ENCODE measurements around the gene TP53BP1.

TP53BP1 gene

DNA sequence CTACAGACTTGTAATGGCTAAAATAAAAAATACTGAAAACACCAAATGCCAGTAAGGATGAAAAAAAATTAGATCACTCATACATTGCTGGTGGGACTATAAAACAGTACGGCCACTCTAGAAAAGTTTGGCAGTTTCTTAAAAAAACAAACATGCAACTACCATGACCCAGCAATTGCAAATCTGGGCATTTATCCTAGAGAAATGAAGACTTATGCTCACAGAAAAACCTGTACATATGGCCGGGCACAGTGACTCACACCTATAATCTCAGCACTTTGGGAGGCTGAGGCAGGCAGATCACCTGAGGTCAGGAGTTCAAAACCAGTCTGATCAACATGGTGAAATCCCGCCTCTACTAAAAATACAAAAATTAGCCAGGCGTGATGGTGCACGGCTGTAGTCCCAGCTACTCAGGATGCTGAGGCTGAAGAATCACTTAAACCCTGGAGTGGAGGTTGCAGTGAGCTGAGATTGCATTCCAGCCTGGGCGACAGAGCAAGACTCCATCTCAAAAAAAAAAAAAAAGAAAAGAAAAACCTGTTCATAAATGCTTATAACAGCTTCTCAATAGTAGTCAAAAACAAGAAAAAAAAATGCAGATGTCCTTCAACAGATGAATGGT, 5.6 kb downstream of the TP53BP1 start:
- no peak for DNase-seq

DNA sequence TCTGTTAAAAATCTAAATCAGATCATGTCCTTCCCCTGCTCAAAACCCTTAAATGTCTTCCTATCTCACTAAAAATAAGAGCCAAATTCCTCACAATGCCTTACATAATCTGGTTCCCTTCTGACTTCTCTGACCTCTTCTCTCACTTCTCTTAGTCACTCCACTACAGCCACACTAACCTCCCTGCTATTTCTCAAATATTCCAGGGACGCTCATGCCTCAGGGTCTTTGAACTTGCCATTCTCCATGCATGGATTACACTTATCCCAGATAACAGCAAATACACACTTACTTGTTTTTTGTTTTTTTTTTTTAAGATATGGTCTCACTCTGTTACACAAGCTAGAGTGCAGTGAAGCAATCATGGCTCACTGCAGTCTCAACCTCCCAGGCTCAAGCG, 8.5 kb downstream of the TP53BP1 start:
- DNase-seq: no peak

DNA sequence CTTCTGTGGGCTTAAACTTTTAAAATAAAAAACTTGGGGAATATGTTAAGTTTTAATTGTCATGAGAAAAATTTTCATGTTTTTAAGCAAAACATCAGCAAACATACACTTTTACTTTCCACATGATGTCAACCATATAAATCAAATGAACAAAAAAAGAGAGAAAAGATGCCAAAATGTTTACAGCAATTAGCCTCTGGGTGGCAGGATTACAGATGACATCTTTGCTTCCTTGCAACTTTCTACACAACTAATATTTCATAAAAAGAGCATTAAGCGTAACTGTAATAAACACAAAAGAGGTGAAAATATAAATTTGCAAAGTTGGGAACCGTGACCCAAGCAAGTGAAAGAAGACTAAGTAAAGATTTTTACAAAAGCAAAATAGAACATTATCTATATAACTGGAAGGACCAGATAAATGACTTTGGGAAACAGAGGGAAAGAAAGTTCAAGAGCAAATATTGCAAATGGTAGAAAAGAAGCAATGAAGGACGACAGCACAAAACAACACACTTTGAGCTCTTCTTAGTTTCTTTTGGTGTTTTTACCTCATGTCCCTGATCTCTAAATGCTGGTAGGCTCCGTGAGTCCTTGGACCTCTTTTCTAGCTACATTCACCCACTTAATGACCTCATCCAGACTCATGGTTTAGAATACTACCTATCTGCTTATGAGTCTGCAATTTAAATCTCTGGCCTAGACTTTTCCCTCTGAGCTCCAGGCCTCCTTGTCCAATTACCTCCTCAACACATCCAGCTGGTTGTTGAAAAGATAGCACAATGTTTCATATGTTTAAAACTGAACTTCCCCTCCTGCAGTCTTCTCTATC, 9.4 kb downstream of the TP53BP1 start:
- DNase-seq: peak; percentile 7

DNA sequence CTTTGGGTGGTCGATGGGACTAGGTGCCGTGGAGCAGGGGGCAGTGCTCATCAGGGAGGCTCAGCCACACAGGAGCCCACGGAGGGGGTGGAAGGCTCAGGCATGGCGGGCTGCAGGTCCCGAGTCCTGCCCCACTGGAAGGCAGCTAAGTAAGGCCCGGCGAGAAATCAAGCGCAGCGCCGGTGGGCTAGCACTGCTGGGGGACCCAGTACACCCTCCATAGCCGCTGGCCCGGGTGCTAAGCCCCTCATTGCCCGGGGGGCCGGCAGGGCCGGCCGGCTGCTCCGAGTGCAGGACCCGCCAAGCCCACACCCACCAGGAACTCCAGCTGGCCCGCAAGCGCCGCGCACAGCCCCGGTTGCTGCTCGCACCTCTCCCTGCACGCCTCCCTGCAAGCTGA, 19.1 kb downstream of the TP53BP1 start:
- no peak for DNase-seq

DNA sequence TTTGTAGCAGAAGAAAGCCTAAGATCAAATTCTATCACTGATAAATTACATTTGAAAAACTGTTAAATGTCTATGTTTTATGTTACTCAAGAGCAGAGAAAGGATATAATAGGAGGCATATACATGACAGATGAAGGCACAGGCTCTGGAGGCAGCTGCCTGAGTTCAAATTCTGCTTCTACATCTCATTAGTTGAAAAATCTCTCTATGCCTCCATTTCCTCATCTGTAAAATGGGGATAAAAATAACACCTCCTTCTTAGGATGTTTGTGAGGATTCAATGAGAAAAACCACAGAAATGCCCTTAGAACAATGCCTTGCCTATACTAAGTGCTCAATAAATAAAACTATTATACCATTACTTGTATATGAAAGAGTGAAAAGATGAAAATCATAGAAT, 21.0 kb downstream of the TP53BP1 start:
- DNase-seq: no peak

DNA sequence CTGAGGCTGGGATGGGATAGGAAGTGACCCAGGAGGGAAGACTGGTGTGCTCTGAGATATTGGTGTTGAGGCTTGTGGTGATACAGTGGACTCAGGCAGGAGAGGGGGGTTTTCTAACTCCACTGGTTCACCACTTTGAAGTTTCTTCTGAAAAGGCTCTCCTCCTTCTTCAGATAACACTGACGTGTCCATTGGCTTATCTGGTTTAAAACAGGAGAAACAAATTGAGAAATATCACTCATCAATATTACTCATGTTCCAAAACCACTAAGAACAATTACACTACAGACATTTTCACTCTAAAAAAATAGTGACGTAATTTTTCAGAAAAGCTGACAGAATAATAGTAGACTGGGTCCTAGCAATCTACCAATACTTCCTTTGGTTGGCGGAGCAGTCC, 23.1 kb downstream of the TP53BP1 start:
- DNase-seq: no peak

DNA sequence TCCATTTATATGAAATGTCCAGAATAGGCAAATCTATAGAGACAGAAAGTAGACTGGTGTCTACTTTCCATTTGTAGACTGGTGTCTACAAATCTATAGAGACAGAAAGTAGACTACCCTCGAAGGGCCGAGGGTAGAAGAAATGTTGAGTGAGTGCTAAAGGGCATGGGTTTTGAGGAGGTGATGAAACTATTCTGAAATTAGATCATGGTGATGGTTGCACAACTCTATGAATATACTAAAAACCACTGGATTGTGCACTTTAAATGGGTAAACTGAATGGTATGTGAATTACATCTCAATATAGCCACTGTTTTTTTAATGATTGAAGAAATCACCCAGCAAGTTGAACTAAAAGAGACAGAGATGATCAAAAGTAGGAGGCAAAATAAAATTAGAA, 27.9 kb downstream of the TP53BP1 start:
- DNase-seq: no peak

DNA sequence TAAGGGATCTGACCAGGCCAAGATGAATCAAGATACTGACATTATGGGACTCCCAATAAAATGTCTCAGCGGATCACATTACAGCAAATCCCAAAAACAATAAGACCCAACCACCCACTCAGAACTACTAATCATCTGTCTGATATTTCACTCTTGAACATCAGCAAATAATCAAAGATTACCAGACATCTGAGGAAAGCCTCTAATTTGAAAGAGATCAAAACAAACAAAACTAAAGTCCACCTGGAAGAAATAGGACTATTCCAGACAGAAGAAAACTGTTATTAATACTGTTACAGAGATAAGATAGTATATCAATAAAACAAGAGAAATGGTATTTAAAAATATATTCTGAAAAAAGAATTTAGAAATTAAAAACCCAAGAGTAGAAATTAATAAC, 29.0 kb downstream of the TP53BP1 start:
- no peak for DNase-seq

DNA sequence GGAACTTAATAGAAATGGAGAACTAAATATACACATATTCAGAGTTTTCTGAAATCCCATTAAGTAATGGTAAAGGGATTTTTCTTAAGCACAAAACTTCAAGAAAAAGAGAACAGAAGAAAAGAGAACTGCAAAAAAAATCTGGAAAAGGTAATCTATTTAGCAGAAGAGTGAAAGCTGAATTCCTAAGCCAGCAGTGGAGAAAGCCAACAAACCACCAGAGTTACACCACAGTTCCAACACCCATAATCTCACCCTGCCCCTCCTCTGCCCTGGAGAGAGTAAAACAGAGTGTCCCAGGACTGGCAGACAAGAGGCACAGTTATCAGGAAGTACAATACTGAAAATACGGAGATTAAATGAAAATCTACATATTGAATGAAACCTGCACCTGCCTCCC, 29.4 kb downstream of the TP53BP1 start:
- no peak for DNase-seq

DNA sequence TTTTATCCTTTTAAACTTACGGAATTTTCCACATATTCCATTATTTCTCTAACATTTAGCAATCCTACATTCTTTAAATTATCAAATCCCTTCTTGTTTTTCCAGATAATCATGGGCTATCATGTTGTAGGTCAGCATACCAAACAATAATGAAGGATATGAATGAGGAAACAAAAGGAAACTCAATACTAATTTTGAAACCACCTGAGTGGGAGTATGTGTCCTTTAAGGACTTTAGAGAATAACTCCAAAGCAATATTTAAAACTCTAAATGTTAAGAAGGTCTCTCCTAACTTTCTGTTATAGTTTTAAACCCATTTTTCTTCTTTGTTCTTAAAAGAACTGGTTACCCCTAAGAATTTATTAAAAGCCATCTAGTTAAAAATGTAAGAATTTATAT, 43.0 kb downstream of the TP53BP1 start:
- no peak for DNase-seq

DNA sequence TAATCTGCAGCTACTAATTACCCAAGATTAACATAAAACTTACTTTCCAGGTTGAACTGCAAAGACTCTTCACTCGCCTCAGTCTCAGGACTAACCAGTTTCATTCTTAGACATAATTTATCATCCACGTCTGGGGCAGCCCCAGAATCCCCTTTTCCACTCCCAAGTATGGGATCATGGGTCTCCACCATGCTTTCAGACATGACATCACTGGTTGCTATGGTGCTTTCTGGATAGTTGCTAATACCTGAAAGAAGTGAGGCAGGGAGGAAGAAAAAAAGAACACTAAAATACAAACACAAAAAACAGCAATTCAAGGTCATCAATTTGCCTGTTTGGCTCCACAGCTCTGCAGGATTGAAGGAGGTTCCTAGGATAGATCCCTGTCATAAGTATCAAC, 46.6 kb downstream of the TP53BP1 start:
- no peak for DNase-seq

DNA sequence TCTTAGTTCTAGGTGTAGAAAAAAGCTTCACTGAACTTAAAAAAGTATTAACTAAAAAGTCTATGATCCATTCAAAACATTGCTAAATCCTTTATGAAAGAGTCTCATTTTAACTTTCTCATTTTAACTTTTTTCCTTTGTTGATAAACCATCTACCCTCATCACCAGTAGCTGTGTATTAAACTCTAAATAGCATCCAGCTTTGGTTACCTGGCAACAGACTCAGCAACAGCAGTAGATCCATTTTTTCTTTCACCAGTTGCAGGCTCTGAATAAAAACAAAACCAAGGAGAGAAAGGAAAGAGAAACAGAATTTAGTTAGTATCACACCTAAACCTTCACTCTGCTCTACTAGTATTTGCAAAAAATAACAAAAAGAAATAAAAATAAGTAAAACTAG, 51.6 kb downstream of the TP53BP1 start:
- DNase-seq: peak; percentile 8

DNA sequence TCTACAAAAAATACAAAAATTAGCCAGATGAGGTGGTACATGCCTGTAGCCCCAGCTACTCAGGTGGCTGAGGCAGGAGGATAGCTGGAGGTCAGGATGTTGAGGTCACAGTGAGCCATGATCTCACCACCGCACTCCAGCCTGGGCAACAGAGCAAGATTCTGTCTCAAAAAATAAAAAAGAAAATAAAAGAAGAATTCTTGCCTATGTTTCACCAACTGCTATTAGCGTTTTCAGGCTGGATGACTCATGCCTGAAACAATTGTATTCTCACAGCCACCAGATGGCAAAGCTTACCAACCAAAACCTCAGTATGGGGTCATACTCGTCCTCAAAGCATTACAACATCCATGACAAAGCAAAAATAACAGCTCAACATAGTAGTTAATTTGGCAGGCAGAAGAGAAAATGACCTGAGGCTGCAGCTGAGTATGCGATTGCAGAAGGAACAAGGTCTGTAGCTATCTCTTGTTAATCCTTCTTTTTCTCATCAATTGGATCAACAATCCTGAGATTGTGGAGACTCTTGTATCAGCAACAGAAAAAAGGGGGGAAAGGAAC, 52.2 kb downstream of the TP53BP1 start:
- peak; percentile 75 for DNase-seq

DNA sequence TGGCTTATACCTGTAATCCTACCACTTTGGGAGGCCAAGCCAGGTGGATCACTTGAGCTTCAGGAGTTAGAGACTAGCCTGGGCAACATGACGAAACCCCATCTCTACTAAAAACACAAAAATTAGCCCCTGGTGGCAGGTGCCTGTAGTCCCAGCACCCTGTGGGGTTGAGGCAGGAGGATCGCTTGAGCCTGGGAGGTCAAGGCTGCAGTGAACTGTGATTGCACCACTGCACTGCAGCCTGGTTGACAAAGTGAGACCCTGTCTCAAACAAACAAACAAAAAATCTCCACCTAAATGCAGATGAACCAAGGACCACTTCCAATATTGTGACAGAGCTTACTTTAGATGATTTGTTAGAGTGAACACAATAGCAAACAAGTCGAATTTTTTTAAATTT, 53.7 kb downstream of the TP53BP1 start:
- no peak for DNase-seq

DNA sequence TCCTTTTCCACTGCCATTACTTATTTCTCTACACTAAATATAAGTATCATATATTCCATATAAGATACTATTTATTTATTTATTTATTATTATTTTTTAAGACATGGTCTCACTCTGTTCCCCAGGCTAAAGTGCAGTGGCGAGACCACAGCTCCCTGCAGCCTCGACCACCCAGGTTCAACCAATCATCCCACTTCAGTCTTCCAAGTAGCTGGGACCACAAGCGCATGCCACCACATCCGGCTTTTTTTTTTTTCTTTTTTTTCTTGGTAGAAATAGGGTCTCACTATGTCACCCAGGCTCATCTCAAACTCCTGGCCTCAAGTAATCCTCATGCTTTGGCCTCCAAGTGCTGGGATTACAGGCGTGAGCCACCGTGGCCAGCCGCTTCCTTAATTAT, 56.6 kb downstream of the TP53BP1 start:
- DNase-seq: no peak

DNA sequence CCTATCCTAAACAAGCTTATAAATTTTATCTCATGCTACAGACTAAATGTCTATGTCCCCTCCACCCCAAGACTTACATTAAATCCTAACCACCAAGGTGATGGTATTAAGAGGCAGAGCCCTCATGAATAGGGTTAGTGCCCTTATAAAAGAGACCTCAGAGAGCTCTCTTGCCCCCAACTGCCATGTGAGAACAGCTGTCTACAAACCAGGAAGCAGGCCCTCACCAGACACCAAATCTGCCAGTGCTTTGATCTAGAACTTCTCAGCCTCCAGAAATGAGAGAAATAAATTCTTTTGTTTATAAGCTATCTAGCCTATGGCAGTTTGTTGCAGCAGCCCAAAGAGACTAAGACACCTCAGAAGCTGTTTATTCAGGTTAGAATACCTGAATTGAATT, 58.5 kb downstream of the TP53BP1 start:
- no peak for DNase-seq

DNA sequence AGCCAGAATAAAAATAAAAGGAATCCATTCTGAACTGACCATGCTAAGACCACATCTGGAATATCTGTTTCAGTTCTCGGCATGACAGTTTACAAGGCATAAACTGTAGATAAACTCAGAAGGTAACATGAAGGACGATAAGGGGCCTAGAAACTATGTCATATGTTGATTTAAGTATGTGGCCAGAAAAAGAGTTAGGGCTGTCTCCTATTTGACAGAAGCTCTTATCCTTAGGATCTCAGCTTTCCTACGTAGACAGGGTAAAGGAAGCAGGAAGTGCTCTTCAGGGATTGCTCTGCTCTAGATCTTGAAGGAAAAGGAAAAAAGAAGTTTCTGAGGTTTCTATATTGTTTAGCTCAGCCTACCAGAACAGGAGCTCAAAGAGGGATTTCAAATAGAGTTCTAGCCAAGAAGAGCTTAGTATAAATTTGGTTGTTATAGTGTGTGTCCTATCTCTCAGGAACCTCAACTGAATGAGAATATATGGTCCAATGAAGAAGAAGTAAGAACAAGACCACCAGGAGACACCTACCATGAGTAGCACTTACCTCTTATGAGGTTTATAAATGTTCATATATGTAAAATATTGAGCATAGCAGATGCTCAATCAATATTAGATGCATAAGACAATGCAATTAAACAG, 59.2 kb downstream of the TP53BP1 start:
- no peak for DNase-seq

DNA sequence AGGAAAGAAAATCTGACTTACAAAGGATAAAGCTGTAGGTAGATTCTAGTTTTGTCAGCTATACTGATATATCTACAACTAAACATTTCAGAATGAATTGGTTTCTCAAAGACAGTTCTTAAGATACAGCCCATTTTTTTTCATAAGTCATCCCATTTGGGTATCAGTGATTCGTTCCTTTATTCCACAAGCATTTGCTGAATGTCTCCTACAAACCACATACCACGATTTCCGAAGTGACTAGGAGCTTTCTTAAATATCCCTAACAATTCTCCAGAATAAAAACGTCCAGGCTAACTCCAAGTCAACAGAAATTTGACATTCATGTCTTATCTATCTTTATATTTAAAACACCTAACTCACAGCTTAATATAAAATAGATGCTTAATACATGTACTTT, 59.8 kb downstream of the TP53BP1 start:
- no peak for DNase-seq

DNA sequence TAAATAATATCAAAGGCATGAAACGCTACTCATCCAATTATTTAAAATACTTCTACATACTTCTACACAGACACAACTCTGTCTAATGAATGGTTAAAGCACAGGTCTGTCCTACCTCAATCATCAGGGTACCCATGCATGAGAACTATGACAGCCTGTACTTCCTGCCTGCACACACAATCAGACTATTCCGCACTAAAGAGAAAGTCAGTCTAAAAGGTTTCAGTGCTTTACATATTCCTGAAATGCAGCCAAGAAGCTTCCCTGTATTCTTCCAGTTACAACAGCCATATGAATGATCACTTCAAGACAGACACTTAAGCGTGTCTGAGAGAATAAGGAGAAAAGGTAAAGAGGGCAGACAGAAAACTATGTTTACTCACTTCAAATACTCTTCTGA, 63.3 kb downstream of the TP53BP1 start:
- no peak for DNase-seq

DNA sequence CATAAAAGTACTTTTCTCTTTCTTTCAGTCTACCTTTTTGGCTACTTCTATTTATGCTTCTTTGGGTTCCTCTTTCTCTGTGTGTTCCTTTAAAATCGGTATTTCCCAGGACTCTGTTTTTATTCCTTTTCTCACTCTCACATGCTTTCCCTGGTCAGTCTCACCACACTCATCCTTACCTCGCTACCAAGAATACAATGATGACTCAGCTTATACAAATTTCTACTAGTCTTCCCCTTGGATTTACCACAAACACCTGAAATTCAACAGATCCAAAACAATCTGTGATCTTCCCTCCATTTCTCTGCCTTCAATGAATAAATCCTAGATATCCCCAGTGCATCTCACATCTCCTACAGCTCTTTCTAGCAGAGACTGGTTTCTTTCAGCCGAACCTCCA, 69.2 kb downstream of the TP53BP1 start:
- no peak for DNase-seq

DNA sequence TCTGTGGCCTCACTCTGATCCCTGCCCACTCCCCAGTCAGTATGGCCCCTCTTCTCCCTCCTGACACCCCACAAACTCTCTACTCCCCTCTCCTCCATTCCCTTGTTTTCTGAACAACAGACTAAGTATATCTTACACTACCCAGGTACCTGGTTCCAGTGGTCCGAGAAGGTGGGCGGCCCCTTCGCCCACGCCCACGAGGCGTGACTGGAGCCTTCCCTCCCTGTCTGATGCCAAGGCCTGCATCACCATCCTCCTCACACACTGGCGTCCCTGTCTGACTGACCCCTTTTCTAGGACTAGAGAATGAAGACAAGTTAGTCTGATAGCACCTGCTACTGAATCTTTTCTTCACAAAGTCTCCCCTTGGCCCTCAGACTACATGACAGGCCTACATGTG, 72.1 kb downstream of the TP53BP1 start:
- no peak for DNase-seq

DNA sequence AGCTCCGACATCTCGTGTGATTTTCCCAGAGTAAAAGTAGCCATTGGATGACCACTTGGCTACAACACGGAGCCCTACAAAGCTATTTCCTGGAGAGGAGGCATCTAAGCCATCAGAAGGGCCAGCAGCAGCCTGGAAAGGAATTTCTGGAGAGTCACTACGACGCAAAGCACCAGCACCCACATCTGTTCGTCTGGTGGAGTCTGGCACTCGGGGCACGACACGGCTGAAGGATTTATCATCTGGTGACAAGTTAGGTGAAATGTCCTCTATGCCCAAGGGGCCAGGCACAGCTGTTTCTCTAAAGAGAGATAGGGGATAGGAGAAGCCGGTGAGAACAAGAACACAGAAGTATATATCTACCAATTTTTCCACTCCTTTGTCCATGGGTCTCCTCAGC, 72.5 kb downstream of the TP53BP1 start:
- no peak for DNase-seq

DNA sequence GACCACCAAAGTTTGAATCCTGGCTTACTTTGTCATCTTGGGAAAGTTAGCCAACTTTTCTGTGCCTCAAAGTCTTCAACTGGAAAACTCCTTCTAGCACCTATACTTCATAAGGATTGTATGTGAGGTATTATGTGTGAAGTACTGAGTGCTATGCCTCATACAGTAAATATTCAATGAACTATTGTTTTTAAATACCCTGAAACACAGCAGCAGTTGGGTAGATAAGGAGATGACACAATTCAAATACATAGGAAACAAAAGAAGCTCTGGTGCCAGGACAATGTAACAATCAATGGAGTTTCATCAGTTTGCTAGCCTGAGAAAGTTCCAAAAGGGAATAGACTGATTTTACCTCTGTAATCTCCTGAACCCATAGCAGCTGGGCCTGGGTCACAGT, 78.8 kb downstream of the TP53BP1 start:
- DNase-seq: no peak

DNA sequence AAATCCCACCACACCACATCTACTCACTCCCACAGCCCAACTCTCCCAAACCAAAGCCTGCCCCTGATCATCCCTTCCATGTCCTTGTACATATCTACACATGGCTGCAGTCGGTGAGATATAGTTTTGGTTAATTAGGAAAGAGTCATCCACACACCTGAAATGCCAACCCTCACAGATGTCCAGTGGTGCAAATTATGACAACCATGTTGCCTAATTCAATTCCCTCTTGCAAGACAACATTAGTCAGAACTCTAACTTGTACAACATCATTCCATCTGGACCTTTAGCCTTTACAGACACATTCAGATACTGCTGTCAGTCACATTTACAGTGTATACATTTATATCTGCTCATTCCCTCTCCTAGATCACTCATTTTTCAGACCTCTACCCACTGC, 80.9 kb downstream of the TP53BP1 start:
- no peak for DNase-seq

Data from RPMI8226 (cell line).